GM19239 (cell line): ENCODE results near the gene ARL4A.

Source experiments
- DNase-seq: peaks from one replicate; pipeline ENCODE4 v3.0.0; 2011; ENCODE audit warnings: low spot score; ENCODE audit not compliant: insufficient read length
- FAIRE-seq: peaks from 2 replicates; lab custom pipeline; 2011; peaks lifted over from hg19 to GRCh38; lab: Jason Lieb, UNC

The ARL4A gene

DNA sequence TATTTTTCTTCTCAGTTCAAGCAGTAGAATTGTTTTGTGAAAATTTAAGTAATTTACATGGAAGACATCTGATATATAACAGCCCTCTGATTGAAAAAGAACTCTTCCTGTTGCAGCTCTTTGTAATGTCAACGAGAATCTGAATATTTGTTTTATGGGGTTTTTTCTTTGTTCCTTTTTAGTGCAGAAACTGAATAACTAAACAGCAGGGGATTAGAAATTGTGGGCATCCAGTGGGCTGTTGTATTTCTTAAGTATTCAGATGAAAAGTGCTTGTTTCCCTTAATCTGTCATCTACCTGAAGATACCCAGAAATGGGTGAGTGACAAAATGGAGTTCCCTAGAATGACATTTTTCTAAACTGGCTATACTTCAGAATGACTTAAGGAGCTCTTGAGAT lies 7.4 kb downstream of the ARL4A start:
- no peak for DNase-seq
- no peak for FAIRE-seq

DNA sequence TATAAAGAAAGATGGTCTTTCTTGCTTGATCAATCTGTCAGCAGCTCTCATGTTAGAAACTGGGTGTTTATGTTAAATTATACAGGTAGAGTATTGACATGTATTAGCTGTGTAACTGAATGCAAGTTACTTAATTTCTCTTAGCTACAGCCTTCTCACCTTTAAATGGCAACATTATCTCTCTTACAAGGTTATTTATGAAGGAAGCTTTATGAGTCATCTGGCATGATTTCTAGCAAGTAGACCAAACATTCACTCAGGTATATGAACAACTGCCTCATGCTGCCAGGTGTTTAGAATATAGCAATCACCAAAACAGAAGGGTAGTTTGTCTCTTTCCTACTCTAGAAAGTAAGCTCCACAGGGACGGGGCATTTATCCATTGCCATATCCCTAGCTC lies 8.5 kb downstream of the ARL4A start:
- FAIRE-seq (no peak), DNase-seq (no peak)

- DNase-seq (no peak), FAIRE-seq (no peak)
Observed at GRCh38 chr7:12699299-12699698, 11.9 kb downstream of the ARL4A start.

DNA sequence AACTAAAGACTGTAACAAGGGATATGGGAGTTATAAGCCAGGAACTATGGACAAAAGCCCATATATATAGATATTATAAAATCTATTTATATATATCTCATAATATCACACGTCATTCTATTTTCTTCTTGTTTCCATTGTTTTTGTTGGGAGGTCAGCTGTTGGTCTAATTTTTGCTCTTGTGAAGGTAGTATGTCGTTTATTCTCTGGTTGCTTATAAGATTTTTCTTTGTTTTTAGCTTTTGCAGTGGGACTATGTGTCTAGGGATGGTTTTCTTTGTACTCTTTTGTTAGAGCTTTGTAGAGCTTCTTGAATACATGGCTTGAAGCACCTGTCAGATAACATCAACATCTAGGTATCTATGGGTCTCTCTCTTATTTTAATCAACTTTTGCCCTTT lies 14.0 kb downstream of the ARL4A start:
- no peak for DNase-seq
- FAIRE-seq = no peak

- DNase-seq (no peak), FAIRE-seq (no peak)
Observed at GRCh38 chr7:12703881-12704280, 16.4 kb downstream of the ARL4A start.

- no peak for FAIRE-seq
- no peak for DNase-seq
Observed at GRCh38 chr7:12705878-12706277, 18.4 kb downstream of the ARL4A start.

GRCh38 chr7:12706900-12707536 lies 19.6 kb downstream of the ARL4A start:
- DNase-seq = no peak
- FAIRE-seq = no peak

DNA sequence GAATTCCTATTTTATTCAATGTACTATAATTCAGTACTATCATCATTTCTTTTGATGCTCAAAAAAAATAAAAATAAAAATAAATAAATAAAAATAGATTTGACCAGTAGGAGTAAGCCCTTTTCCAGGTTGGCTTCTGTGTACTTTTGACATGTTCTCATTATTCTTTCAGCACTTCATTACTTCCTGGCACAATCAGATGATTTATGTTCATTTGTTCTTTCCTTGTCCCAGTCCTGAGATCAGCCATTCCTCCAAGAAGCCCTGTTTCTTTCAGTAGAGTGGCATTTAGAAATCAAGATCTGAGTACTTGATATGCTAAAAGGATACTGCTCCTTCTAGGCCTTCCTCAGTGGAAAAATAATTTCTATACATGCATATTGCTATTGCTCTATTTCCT lies 20.9 kb downstream of the ARL4A start:
- no peak for FAIRE-seq
- no peak for DNase-seq

DNA sequence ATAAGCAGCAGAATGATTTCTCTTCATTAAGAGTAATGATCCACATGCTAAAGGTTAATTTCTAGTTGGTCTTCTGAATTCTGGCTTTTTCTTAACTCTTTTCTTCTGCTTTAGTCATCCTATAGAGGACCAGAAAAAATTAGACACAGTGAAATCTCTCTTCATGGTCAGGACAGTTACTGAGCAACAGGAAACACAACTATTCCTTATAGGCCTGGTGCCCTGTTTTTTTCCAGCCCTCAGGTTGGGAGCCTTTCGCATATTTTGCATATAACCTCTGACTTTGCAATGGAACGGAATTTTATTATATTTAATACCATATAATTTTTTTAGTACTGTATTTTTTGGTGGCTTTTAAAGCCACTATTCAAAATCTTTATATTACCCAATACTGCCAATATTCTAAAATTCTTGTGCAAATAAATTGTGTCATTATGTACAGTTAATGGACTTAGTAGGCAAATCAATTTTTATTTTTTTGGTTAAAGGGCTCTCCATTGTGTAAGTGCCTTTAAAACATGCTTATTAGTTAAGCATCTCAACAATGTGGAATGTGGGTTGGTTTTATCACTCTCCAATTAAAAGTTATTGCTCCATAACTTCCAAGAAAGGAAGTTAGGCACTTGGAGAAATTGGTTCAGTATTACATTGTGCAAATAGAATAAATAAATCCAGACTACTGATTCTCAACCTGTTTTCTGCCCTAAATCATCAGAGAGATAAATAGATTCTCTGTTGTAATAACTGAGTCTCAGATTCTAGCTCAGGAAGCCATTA lies 22.5 kb downstream of the ARL4A start:
- FAIRE-seq = no peak
- DNase-seq = no peak

DNA sequence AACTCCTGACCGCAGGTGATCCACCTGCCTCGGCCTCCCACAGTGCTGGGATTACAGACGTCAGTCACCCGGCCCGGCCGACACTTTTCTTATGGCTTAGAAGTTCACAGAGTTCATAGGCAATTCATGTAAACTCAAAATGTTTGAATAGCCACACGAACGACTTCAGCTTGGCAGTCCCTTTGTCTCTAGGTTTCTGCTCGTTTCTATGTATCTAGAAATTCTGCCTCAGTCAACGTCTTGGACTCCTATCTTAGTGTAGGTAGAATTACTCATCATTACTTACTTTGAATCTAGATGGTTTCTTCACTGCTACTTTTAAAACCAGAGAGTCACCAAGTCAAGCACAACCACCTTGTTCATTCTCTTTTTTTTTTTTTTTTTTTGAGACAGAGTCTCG lies 23.7 kb downstream of the ARL4A start:
- DNase-seq = no peak
- no peak for FAIRE-seq

GRCh38 chr7:12712236-12712635 lies 24.8 kb downstream of the ARL4A start:
- no peak for DNase-seq
- no peak for FAIRE-seq

DNA sequence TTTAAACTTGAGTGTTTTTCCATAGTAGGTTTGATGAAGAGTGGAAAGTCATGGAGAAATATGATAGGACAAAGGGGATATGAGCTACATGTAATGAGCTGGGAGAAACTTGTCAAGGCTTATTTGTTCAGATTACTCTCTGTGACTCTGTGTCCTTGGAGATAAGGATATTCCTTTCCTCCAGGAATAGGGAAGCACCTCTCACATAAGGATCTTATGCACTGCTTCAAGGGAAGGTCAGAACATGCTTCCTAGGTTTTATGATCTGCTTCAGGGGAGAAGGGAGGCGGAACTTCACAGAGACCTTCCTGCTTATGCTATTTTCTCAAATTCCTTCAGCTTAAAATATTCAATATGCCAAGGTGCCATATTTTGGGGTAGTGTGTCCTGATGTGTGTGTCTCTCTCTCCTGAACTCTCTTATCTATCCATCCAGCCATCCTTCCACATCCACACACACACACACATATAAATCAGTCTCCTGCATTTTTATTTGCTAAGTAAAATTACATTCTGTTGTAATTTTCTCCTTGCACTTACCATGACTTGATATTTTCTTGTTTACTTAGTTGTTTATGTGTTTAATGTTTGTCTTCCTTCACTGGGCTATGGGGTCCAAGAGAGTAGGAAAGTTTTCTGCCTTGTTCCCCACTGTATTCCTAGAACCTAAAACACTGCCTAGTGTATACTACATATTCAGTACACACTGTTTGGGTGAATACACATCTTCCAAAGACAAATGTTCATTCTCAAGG lies 26.4 kb downstream of the ARL4A start:
- no peak for DNase-seq
- FAIRE-seq = no peak

DNA sequence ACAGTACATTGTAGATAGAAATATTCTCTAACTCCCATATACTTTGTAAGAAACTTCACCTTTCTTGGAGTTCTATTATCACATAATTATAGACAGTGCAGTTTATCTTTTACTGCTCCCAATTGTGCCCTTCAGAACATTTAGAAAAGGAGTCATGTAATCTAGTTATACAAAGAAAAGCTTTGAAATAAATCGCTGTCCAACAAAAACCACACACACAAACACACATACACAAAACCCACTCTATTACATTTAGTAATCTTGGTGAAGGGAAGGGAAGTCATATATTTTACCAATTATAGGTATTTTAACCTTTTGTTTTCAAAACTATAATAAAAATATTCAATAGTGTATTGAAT lies 26.9 kb downstream of the ARL4A start:
- DNase-seq (no peak), FAIRE-seq (no peak)

DNA sequence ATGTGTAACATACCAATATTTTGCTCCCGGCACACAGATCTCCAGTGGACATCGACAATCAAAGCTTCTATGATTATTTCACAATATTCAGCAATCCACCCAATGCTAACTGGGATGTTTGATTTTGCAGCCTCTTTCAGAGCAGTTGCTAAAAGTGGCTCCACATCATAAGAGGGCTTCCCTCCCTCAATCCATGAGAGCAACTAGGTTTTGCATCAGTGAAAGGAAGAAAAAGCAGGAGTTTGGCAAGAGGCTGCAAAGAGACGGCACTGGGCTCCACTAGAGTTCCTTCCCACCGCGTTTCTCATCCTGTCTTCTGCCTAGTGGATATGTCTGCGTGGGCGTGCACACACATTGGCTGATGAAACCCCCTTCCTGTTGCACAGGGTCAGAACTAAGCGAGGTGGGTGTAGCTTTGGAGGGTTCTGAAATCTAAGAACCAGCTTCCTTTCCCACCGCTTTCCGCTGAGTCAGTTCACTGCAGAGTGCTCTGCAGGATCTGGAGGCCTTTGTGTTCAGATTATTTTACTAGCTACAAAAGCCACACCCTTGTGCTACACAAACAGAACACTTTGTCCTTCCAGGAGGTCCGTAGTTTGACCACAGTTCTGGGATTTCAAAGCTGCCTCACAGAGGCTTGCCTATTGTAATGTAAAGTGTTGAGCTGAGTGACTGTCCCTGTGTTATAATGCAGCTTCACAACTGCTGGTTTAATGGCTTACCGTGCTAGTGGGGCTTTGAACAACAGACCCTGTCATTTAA lies 28.1 kb downstream of the ARL4A start:
- FAIRE-seq = no peak
- DNase-seq = no peak

DNA sequence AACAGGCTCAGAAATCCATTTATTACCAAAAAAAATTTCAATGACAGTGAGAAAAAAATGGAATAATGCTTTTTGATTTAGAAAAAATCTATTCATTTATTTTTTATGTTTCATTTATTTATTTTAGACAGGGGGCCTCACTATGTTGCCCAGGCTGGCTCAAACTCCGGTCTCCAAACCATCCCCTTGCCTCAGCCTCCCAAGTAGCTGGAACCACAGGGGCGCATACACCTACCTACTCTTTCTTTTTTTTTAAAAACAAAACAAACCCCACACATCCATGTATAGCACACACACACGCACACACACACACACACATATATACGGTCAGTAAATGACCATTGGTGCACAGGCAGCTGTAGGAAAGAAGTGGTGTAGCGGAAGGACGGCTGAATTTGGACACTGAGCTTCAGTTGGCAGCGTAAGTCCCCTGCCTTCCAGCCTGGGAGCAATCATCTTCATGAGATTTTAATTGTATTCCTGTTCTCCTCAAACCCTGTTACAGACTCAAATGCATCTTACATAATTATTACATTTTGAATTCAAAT lies 28.8 kb downstream of the ARL4A start:
- FAIRE-seq (no peak), DNase-seq (no peak)

DNA sequence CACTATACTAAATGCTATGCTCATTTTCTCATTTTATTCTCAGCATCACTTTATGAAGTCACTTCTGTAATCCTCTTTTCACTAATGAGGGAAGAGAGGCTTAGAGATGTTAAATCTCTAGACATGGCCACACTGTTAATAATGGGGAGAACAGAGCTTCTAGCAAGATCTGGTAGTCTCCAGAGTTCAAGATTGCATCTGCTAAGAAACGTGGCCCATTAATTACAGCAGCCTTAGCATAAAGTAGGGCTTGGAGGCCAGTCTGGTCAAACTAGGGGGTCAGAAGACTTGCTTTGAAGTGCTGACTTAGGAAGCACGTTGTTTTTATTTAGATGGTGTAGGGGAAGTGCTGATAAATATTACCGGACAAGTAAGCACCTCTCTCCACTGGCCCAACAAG lies 29.3 kb downstream of the ARL4A start:
- FAIRE-seq = no peak

DNA sequence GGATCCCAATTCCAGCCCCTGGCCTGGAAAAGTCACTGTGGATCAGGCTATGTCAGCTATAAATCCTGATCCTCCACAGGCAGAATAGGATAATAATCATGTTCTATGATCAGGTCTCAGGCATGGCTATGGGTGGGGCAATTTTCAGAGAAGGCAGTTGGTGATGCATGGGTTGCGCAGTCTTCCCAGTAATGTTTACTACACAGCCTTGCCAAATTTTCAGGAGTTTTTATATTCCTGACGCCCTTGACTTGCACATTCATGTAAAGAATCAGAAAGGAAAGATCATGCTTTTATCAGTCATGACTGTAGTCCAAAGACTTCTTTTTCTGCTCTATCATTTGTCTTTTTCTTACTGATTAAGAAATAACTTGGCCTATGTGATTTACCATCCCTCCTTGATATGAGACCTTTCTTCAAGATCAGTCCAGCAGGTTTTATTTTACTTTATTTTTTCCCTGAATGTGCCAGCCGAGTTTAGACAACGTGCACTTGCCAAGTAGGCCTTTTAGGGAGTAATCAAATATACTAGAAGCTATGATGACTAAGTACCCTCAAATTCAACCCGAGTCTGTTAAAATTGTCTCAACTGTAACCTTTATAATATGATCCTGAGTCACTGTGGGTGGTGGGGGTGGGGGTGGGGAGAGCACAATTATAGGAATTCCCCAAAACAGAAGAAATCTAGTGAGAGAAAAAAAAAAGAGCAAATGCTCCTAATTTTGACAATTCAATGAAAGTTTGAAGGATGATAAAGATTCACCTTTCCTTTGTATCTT lies 31.9 kb downstream of the ARL4A start:
- FAIRE-seq = no peak
- DNase-seq = no peak

More for the DNA sequence above, 29.3 kb downstream of the ARL4A start:
- no peak for DNase-seq

DNA sequence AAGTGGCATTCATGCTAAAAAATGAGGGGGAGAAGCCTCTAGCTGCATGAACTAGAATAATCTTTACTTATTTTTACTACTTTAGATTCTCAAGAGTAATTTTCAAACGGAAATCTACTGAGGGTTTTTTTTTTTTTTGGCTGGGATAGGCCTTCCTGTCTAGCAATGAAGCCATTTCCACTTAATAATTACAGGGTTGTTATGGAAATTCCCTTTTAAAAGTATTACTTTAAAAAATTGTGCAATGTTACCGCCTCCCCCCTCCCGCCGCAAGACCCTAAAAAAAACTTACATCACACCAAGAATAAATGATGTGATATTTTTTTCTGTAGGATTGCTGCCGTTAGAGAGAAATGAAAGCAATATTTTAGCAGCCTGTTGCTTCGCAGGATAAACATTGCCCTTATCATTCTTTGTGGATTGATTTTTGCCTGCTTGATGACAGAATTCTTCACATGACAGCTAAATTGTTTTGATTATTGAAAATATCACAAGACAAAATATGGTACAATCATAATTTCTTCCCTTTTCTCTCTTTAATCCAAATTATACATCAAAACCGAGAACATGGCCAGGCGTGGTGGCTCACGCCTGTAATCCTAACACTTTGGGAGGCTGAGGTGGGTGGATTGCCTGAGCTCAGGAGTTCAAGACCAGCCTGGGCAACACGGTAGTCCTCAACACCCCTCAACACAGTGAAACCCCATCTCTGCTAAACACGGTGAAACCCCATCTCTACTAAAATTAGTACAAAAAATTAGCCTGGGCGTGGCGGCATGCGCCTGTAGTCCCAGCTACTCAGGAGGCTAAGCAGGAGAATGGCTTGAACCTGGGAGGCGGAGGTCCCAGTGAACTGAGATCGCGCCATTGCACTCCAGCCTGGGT lies 32.8 kb downstream of the ARL4A start:
- DNase-seq (no peak), FAIRE-seq (no peak)
